IPS-NIHi7 (cell line): ENCODE data around the gene LRG1.
"Not testable (repeated sequence)": the region's sequence is repeated elsewhere in the genome, so short reads cannot be mapped to it uniquely, and the experiment has no call there.

Experiments used
- DNase-seq: peaks from one replicate; pipeline ENCODE4 v3.0.0; 2012; ENCODE audit warnings: mixed read lengths; ENCODE audit errors: extremely low spot score

Gene LRG1

DNA sequence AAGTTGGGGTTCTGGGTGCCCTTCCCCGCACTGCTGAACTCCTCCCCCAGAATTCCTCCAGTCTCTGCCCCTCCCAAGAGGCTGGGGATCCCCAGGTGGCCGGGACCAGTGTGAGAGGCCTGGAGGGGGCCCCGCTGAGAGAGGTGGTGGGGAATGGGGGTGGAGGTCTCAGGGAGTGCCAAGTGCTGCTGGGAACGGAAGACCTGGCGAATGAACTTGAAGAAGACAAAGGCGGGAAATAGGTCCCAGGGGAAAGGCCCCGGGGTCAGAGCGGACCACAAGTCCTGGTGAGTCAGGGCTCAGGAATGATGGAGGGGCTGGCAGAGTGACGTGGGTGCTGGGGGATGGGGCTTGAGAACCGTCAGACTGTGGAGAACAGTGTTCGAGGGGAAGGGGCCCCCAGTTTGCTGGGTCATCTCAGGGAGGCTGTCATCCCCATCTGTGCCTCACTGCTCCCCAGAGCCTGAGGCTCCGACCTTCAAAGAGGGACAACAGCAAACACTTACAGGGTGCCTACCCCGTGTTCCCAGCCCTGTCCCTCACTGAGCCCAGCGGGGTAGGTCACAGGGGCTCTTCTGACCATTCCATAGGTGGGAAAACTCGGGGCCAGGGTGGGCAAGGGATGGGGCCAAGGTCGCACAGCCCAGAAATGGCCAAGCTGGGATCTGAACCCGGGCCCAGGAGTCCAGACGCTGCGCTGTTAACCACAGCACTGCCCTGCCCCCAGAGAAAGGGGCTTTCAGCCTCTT is 35.6 kb upstream of the LRG1 start:
- peak; percentile 89 for DNase-seq

DNA sequence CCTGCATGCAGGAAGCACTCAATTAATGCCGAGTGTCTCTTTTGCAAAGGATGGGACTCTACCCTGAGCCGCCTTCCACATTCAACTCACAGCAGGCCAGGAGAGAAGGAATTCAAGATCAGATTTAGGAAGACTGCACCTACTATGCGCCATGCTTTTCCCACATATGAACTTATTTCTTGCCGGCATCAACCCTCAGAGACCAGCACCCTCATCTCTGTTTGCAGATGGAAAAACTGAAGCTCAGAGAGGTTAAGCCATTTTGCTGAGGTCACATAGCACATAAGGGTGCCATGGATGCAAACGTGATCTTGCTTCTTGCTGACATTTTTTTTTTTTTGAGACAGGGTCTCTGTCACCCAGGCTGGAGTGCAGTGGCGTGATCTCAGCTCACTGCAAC is 33.8 kb upstream of the LRG1 start:
- DNase-seq = no peak

DNA sequence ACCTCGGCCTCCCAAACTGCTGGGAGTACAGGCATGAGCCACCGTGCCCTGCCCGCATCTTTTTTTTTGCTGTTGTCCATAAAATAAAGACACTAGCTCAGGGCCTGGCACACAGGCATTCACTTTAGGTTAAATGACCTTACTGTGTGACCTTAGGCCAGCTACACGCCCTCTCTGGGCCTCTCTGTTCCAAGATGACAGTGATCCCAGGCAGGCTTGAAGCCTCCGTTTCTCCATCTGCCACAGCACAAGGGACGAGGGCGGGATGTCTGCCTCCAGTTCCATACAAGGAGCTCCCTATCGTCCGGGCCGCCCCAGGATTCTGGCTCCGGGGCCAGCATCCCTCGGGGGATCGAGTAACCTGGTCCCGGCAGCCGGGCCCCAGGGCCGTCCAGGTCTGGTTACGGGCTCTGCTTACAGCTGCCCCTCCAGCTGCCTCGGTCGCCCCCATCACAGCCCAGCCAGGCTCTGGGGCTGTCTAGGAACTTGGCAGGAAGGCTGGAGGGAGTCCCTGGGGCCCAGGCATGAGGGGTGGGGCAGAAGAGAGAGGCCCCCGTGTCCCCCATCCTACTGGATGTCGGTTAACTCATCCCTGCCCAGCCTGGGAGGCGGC is 31.6 kb upstream of the LRG1 start:
- DNase-seq = no peak

DNA sequence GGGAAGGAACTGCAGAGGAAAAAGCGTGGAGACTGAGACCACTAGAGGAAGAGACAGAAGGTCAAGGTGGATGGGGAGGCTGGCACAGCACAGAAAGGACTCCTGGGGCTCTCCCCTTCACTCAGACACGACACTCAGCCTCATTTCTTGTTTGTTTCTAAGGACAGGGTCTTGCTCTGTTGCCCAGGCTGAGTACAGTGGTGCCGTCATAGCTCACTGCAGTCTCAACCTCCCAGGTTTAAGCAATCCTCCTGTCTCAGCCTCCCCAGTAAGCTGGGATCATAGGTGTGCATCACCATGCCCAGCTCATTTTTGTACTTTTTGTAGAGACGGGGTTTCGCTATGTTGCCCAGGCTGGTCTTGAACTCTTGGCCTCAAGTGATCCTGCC is 31.1 kb upstream of the LRG1 start:
- DNase-seq = no peak

DNA sequence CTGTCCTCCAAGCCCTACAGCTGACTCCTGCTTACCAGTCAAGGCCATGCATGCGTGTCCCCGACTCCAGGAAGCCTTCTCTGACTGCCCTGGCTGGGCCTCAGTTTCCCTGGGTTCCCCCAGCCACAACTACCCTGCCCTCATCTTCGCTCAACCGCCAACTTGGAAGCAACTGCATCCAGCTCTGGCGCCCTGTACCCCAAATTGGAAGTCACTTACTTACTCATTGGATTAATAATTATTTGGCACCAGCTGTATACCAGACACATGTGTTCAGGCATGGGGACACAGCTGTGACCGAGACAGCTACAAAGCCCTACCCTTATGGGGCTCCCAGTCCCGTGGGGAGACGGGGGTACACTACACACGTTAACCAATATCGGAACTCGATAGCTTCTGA is 30.6 kb upstream of the LRG1 start:
- DNase-seq = no peak

DNA sequence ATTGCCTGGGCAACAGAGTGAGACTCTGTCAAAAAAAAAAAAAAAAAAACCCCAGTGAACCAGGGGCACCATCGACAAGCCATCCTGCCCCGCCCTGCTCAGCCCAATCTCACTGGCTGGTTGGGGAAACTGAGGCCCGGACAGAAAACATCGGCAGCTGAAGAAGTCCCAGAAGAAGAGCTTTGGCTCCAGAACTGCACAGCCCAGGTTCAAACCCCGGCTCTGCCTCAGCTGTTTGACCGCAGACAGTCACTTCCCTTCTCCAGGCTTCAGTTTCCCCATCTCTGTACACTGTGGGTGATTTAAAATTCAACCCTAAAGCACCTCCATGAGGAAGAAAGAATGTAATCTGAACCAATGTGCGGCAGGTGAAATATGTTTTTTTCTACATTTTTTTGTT is 29.1 kb upstream of the LRG1 start:
- DNase-seq = no peak

DNA sequence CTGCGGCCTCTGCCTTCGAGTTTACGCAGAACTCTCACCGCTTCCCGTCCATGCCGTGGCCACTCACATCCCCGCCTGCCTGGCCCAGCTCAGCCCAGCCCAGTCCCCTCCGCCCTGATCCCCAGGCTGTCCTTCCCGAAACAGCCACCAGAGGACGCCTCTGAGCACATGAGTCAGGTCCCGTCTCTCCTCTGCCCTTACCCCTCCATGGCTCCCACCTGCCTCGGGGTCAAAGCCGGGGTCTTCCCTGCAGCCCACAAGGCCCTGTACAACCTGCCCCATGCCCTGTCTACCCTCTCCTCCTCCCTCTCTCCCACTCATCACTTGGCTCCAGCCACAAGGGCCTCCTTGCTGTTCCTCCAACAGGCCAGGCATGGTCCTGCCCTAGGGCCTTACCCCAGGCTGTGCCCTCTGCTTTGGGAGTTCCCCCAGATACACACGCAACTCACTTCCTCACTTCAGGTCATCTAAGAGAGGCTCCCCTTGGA is 27.8 kb upstream of the LRG1 start:
- DNase-seq = peak; percentile 83

DNA sequence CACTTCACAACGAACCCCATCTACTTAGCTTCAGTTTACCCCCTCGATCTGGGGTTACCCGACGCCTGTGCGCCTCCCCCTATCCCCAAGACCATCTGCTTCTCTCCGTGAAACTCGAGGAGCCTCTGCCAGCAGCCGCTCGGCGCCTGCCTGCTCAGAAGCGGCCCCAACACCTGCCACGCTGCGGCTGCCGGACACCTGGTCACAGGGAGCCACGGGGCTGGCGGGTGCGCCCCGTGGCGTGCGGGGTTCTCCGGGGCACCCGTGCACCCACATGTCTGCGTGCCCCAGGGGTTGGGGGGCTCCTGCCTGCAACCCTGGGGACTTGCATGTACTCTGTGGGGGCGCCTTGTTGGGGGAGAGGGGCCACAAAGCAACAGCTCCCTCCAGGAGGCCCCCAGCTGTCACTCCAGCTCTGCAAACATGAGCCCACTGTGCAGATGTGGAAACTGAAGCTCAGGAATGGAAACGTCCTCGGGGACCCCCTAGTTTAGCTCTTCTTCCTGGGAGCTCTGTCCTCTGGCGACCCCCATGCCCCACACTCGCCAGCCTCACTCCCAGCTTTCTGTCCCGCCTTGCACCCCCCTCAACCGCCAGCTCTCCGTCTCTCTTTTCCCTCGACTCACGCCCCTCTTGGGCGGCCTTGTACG is 26.7 kb upstream of the LRG1 start:
- DNase-seq = no peak

DNA sequence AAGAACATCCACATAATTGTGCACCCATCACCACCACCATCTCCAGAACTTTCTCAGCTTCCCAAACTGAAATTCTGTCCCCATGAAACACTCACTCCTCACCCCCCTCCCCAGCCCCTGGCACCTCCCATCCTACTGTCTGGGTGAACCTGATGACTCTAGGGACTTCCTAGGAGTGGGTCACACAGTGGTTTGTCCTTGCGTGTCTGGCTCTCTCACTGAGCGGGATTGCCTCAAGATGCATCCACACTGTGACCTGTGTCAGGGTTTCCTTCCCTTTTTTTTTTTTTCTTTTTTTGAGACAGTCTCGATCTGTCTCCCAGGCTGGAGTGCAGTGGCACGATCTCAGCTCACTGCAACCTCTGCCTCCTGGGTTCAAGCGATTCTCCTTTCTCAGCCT is 23.7 kb upstream of the LRG1 start:
- not testable (repeated sequence) for DNase-seq

DNA sequence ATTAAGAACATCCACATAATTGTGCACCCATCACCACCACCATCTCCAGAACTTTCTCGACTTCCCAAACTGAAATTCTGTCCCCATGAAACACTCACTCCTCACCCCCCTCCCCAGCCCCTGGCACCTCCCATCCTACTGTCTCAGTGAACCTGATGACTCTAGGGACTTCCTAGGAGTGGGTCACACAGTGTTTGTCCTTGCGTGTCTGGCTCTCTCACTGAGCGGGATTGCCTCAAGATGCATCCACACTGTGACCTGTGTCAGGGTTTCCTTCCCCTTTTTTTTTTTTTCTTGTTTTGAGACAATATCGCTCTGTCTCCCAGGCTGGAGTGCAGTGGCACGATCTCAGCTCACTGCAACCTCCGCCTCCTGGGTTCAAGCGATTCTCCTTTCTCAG is 22.2 kb upstream of the LRG1 start:
- not testable (repeated sequence) for DNase-seq

DNA sequence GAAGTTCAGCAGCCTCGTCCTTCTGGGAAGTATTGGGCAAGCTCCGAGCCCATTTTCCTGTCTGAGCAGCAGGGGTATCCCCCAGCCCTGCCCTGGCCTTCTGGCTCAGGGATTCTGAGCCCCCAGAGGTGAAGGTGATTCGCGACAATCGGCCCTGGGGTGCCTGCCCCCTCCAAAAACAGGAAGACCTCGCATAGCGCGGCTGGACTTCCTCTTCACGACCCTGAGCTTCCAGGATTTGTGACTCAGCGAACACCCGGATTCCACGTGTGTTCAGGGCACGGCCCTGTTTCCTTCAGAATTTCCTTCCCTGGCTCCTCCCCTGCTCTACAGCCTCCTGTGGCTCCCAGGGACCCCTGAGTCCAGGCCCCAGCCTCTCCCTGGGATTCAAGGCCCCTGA is 19.7 kb upstream of the LRG1 start, which contains the start of gene SEMA6B:
Gene SEMA6B (minus strand): TSS at position 116 of the 400 bp plus-strand sequence. CDS start 1,227 bp downstream, outside the sequence.
- no peak for DNase-seq

DNA sequence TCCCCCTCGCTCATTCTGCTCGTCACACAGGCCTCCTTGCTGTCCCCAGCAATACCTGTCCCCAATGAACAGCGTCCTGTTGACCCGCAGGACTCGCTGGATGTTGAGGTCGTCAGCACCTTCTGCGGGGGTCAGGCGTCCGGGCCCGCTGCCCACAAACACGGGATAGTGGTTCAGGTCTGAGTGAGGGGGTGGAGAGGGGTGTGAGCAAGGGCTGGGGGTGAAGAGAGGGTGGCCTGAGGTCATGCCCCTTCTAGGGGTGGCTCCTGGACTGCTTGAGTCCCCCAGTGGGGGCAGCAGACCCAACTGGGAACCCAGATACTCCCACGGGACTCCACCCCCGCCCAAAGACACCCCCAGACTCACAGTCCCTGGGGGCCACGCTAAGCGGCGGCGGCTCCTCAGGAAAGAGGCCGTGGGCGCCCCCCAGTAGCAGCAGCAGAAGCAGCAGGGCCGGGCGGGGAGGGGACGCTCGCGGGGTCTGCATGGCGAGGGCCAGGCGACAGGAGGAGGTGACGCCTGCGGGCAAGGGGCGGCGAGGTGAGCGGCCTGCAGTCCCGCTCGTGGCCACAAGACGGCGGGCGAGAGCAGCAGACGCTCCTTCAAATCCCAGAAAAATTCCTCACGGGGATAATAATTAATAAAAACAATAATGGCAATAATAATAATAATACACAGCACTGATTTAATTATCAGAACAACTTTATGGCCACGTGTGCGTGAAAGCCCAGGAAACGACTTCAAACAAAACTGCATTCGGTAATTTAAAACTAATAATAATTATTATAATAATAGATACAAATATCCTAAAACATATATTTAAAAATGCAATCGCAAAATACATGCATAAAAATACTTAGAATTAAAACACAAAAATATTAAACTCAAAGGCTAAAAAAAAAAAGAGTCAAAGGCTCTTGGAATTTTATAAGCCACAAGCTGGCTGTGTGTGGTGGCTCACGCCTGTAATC is 18.4 kb upstream of the LRG1 start:
- peak; percentile 77 for DNase-seq

DNA sequence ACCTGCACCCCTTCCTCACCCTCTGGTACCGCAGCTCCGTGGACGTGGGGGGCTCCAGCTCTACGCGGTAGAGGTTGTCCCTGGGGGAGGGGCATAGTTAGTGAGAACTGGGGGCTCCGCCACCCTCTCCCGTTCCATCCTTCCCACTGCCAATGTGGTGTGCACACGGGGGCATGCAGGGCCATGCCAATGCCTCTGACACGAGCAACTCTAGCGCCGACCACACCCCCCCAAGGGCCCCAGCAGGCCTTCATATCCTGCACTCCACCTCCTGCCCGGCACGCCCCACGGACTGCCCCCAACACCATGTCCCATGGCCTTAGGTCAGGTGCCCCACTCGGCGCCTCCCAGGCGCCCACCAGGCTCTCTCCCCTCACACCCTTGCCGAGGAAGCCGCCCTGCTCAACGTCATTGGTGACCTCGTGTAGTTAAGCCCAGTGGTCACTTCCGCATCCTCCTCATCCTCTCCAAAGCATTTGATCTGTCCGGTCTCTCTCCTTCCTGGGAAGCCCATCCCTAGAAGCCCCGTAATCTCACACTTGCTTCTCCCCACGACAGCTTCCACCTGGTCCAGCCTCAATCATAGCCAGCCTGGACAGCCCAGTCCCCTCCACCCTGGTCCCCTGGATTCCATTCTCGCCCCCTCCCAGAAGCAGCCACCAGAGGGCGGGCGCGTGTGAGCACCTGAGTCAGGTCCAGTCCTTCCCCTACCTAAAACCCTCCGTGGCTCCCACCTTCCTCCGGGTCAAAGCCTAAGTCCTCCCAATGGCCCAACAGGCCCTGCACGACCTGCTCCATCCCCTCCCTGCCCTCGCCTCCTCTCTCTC is 17.5 kb upstream of the LRG1 start:
- DNase-seq = peak; percentile 55

DNA sequence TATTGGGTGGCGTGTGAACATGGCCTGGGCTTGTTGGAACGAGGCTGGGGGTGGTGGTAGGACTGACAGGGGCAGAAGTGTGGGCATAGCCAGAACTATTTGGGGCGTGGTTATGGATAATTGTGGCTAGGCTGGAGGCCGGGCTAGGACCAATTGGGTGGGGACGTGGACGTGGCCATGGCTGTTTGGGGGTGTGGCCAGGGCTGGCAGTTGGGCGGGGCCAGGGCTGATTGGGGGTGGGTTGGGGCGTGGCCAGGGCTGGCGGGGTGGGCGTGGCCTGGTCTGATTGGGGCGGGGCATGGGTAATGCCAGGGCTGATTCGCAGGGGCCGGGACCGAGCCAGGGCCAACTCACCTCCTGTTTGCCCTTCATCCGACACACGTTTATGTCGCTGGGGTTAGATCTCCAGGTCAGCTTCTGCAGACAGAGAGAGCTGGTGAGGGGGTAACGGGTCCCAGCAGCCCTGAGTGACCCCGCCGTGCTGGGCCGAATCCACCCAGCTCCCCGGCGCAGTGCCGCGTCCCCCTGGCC is 16.8 kb upstream of the LRG1 start:
- DNase-seq = peak; percentile 97

DNA sequence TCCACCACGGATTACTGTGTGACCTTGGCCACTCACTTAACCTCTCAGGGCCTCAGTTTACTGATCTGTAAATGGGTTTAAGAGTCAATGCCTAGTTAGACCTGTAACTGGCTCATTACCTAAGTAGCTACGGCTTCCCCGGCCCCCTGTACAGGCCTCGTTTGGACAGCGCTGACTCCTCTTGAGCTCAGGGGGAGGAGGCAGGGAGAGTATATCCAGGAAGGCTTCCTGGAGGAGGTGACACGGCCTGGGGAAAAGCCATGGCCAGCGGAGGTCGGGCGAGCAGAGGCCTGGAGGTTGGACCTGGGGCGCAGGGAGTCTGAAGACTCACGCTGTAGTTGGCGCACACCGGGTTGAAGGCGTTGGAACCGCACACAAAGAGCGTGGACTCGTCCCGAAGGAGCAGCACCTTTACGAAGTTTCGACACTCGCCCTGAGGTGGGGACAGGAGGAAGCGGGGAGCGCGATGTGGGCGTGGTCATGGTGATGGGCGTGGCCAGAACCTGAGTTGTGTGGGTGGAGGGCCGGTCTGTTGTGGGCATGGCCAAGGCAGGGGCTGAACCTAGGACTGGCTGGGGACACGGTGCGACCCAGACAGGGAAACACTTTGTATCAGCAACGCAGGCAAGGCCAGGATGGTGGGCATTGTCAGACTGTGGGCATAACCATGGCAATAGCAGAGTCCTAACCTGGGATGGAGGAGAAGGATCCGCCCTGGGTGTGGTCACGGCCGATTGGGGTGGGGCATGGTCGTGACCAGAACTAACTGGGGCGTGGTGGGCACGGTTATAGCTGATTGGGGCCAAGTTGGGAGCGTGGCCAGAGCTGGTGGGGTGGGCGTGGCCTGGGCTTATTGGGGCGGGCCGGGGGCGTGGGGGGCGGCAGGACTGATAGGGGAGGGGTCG is 16.1 kb upstream of the LRG1 start:
- DNase-seq = peak; percentile 94

DNA sequence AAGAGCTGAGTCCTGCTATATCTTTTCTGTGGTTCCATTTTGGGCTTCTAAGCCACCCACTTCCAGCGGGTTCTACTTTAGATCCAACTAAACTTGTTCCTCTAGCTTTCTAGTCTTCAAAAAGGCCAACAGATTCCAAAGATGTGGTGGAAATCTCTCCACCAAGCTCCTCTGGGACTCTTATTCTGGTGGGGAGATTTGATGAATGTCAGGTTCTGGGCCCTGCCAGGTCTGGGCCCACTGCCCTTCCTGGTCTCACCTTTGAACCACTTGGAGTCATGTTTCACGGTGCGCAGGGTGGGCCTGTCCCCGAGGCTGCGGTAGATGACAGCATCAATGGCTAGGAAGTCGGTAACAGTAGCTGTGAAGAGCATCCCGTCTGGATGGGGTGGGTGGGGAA is 14.9 kb upstream of the LRG1 start:
- DNase-seq = no peak

DNA sequence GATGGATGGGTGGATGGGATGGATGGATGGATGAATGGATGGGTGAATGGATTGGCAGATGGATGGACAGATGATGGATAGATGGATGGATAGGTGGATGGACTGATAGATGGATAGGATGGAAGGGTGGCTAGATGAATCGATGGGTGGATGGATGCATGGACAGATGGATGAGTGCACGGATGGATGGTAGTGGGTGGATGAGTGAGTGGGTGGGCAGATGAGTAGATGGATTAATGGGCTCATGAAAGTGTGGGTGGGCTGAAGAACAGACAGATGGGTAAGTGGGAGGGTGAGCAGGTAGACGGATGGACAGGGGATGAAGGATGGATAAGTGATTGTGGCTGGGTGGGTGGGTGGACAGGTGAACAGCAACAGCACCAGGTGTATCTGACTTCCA is 13.9 kb upstream of the LRG1 start:
- no peak for DNase-seq

DNA sequence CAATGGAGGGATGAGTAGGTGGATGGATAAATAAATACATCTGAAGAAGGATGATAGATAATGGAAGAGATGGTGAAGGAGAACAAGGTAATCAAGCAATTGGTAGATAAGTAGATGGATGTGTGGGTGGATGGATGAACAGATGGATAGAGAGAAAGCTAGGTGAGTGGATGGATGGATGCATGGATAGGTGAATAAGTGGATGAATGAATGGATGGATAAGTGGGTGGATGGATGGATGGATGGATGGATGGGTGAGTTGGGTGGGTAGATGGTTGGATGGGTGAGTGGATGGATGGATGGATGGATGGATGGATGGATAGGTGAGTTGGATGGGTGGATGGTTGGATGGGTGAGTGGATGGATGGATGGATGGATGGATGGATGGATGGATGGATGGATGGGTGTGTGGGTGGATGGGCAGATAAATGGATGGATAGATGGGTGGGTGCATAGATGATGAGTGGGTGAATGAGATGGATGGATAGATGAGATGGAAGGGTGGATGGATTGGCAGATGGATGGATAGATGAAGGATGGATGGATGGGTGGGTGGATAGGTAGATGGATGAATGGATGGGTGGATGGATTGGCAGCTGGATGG is 13.4 kb upstream of the LRG1 start:
- no peak for DNase-seq

DNA sequence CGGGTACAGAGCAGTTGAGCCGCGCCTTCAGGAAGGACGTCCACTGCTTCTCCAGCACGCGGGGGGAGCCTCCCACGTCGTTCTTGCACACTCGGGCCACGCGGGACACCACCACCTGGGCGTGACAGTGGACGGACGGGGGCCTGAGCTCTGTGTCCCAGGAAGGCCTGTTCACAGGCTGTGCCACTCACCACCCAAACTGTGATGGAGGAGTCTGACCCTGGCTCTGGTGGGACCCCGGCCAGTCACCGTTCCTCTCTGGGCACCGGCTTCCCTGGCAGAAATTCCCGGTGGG is 12.6 kb upstream of the LRG1 start:
- DNase-seq = peak; percentile 5
